Natural killer cell (primary cell): Measurements from ENCODE around the gene BRINP2. TPM values are rescaled to one million over a fixed set of nuclear protein-coding genes. Genes with fewer than 3 reads are reported as not detected.

Source experiments
- ATAC-seq, 3 donors: fragments of 150-1000 bp in 2 of 3; fragments of 200-7000 bp in 1 of 3; cut with Tn5 transposase; 1 replicate in 1 of 3; 2 replicates in 2 of 3; pipeline ENCODE4 v1.10.0; 2021; ENCODE audit warnings: mild to moderate bottlenecking in 2 of 3, moderate library complexity in 2 of 3
- DNase-seq, 2 donors: peaks; one replicate each; pipeline versions ENCODE4 v3.0.0 to v3.0.0-alpha.2; 2013 to 2021; ENCODE audit warnings: mixed read lengths in 1 of 2
- H3K27ac ChIP-seq: one replicate; pipeline ENCODE4 v1.5.1; 2013; ENCODE audit warnings: mild to moderate bottlenecking, low read length
- H3K27me3 ChIP-seq: one replicate; pipeline ENCODE4 v1.6.1; 2013; ENCODE audit warnings: low read length; ENCODE audit not compliant: control insufficient read depth, insufficient read depth
- H3K36me3 ChIP-seq: one replicate; pipeline ENCODE4 v1.6.1; 2013; ENCODE audit warnings: low read length; ENCODE audit not compliant: control insufficient read depth, insufficient read depth
- H3K4me1 ChIP-seq: one replicate; pipeline ENCODE4 v1.6.1; 2013; ENCODE audit warnings: low read length; ENCODE audit not compliant: control insufficient read depth, insufficient read depth
- H3K4me3 ChIP-seq: one replicate; pipeline ENCODE4 v1.5.1; 2013; ENCODE audit warnings: low read length
- H3K9me3 ChIP-seq: one replicate; pipeline ENCODE4 v1.6.1; 2013; ENCODE audit warnings: low read length; ENCODE audit not compliant: control insufficient read depth, insufficient read depth
- H3K27ac Mint-ChIP-seq, 2 donors: one replicate each; pipeline ENCODE4 v1.8.0; 2022; ENCODE audit warnings: mild to moderate bottlenecking in 2 of 2, mixed read lengths in 2 of 2, moderate library complexity in 1 of 2
- H3K27me3 Mint-ChIP-seq, 2 donors: one replicate each; pipeline ENCODE4 v1.8.0; 2022; ENCODE audit warnings: low read depth in 2 of 2, mixed read lengths in 2 of 2
- H3K36me3 Mint-ChIP-seq: one replicate; pipeline ENCODE4 v1.8.0; 2022; ENCODE audit warnings: mixed read lengths
- H3K4me1 Mint-ChIP-seq, 2 donors: one replicate each; pipeline ENCODE4 v1.8.0; 2022; ENCODE audit warnings: mixed read lengths in 2 of 2
- H3K4me3 Mint-ChIP-seq: one replicate; pipeline ENCODE4 v1.8.0; 2022; ENCODE audit warnings: mild to moderate bottlenecking, moderate library complexity, mixed read lengths
- H3K9me3 Mint-ChIP-seq, 2 donors: one replicate each; pipeline ENCODE4 v1.8.0; 2022; ENCODE audit warnings: mixed read lengths in 2 of 2
- WGBS: methylation state at CpG from one replicate; pipeline ENCODE4 v1.1.7; 2013; ENCODE audit warnings: missing lambda C conversion rate; ENCODE audit not compliant: insufficient coverage; 5-methylcytosine and 5-hydroxymethylcytosine counted together
- intact Hi-C: fragments of 100-400 bp; cut with micrococcal nuclease; formaldehyde crosslinking; loops from one replicate; pipeline ENCODE4 v1.14.2; 2022
- total RNA-seq, 4 donors: library from RNA; stranded (reverse); fragments of 120-200 nt in 1 of 4; gene quantifications; one replicate each; pipeline versions ENCODE4 v1.2.3 to v1.2.4, GENCODE V29; 2013 to 2022
- TF ChIP-seq, protein P1 (sequence below): fragments of 200-600 bp; IDR thresholded peaks from one replicate; pipeline ENCODE4 v1.8.0; 2022; ENCODE audit warnings: antibody characterized with exemption

Gene BRINP2
- total RNA-seq, 3 donors from 2014 or later (not counting 1 experiment from before 2014, with no cell fraction given), result not detected

DNA sequence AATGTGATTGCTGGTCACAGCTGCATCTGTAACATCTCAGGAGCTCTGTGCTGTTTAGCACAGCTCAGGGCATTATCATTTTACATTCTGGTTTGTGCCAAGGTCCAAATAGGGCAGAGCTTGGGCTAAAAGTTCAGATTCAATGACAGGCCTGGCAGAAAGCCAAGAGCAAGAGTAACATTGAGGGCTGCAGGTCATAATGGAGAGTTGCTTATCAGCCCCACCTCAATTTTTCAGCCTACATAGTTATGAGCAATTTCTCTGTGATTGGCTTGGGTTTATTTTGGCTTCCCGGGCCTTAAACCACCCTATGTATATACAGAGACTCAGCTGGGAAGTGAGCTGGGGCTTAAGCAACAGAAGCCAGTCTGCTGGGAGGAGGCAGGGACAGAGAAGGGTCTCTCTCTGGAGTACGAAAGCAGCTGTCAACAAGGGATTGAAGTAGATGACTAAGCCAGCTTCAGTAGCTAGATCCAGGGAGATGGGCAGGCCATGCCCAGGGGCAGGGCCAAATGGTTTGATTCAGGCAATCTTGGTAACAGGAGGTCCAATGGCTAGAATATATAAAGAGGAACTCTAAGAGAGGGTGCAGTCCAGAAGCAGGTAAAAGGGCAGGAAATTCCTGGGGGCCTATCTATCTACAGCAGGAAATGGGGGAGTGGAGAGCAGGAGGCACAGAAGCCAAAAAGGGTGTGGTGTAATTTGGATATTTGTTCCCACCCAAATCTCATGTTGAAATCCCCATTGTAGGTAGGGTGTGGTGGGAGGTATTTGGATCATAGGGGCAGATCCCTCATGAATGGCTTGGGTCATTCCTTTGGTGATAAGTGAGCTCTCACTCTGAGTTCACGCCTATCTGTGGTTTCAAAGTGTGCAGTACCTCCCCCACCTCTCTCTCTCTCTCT lies 49.0 kb downstream of the BRINP2 start:
- Histone ChIP-seq H3K27me3 (no peaks in the 10 kb centered on the region), H3K4me1 (no peaks in the 10 kb centered on the region), H3K9me3 (peaks cover 14% of the 10 kb centered on the region), H3K36me3 (no peaks in the 10 kb centered on the region), H3K4me3 (no peak overlapping the region), H3K27ac (no peak overlapping the region)
- 82% methylated on average over 2 of the region's 3 CpGs for WGBS
- ATAC-seq (no peak), DNase-seq (no peak)
- no peak overlapping the region for H3K27ac Mint-ChIP-seq
- TF ChIP-seq, protein P1, sequence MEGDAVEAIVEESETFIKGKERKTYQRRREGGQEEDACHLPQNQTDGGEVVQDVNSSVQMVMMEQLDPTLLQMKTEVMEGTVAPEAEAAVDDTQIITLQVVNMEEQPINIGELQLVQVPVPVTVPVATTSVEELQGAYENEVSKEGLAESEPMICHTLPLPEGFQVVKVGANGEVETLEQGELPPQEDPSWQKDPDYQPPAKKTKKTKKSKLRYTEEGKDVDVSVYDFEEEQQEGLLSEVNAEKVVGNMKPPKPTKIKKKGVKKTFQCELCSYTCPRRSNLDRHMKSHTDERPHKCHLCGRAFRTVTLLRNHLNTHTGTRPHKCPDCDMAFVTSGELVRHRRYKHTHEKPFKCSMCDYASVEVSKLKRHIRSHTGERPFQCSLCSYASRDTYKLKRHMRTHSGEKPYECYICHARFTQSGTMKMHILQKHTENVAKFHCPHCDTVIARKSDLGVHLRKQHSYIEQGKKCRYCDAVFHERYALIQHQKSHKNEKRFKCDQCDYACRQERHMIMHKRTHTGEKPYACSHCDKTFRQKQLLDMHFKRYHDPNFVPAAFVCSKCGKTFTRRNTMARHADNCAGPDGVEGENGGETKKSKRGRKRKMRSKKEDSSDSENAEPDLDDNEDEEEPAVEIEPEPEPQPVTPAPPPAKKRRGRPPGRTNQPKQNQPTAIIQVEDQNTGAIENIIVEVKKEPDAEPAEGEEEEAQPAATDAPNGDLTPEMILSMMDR, result no peak
- H3K9me3 Mint-ChIP-seq, result peaks cover 13 to 23% of the 10 kb centered on the region in 2 donors
- intact Hi-C loops, result no loop called here
- H3K4me1 Mint-ChIP-seq, result no peaks in the 10 kb centered on the region
- H3K4me3 Mint-ChIP-seq, result no peak overlapping the region
- H3K36me3 Mint-ChIP-seq, result no peaks in the 10 kb centered on the region
- no peaks in the 10 kb centered on the region for H3K27me3 Mint-ChIP-seq

DNA sequence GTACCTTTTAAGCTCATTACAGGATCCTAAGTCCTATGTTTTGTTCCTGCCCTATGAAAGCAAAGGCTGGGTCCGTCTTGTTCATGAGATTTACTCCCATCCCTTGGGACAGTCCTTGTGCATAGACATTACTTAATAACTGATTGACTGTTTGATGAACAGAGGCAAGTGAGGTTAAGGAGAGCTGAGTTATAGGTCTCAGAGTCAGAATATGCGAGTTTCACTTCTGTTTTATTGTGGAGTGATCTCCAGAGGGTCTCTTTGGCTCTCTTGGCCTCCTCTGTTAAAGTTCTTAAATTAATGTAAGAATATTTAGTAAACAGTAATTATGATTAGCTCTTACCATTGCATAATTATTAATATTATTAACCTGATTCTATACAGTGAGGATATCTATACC lies 52.6 kb downstream of the BRINP2 start:
- Histone ChIP-seq H3K27ac (no peak overlapping the region), H3K4me3 (no peak overlapping the region), H3K36me3 (no peaks in the 10 kb centered on the region), H3K9me3 (peaks cover 8% of the 10 kb centered on the region), H3K27me3 (no peaks in the 10 kb centered on the region), H3K4me1 (no peaks in the 10 kb centered on the region)
- no peaks in the 10 kb centered on the region for H3K4me1 Mint-ChIP-seq
- no peak overlapping the region for H3K4me3 Mint-ChIP-seq
- intact Hi-C loops, result no loop called here
- H3K36me3 Mint-ChIP-seq, result no peaks in the 10 kb centered on the region
- H3K27ac Mint-ChIP-seq, result no peak overlapping the region
- H3K9me3 Mint-ChIP-seq, result peaks cover 4 to 8% of the 10 kb centered on the region in 2 donors
- WGBS, result 81% methylated on average over 2 of the region's 2 CpGs
- DNase-seq (no peak), ATAC-seq (no peak)
- no peaks in the 10 kb centered on the region for H3K27me3 Mint-ChIP-seq
- TF ChIP-seq, protein P1, result no peak

DNA sequence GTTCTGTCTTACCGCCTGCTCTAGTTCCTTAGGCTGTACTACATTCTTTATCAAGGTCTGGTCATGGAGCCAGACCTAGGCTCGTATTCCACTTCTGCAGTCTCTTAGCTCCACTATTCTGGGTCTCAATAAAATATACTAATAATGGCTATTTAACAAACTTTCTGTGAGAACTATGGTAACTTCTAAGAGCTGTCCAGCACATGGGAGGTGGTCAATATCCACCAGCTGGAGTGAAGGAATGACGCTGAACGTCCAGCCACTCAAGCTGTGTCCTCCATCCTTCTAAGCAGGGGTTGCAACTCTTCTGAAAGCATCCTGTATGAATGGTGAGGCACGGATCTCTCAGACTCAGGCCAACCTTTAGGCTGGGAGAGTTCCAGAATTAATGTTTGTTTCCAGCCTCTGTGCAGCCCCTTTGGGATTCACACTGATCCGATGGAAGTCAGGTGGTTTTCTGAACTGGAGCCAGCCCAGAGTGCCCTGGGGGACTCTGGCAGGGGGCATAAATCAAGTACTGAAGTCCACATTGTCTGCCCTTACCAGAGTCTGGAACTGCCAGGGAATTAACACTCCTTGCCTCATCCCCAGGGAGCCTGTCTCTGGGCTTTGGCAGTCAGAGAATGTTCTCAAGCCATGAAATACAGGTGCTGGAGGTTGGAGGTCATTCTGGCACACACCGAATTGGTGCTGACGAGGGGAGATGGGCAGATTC lies 57.4 kb downstream of the BRINP2 start:
- WGBS, result 79% methylated on average over 8 of the region's 8 CpGs
- Histone ChIP-seq H3K4me1 (no peaks in the 10 kb centered on the region), H3K27me3 (no peaks in the 10 kb centered on the region), H3K27ac (no peak overlapping the region), H3K9me3 (peaks cover 3% of the 10 kb centered on the region), H3K36me3 (no peaks in the 10 kb centered on the region), H3K4me3 (no peak overlapping the region)
- H3K36me3 Mint-ChIP-seq, result no peaks in the 10 kb centered on the region
- DNase-seq (no peak), ATAC-seq (no peak)
- H3K9me3 Mint-ChIP-seq, result peaks cover 0 to 2% of the 10 kb centered on the region in 2 donors
- H3K4me1 Mint-ChIP-seq, result no peaks in the 10 kb centered on the region
- intact Hi-C loops, result no loop called here
- TF ChIP-seq, protein P1, result no peak
- H3K4me3 Mint-ChIP-seq, result no peak overlapping the region
- H3K27me3 Mint-ChIP-seq, result no peaks in the 10 kb centered on the region
- H3K27ac Mint-ChIP-seq, result no peak overlapping the region
